ENCODE data around the gene ZNF541. TPM values are rescaled to one million over a fixed set of nuclear protein-coding genes. Genes with fewer than 3 reads are reported as not detected.

ZNF541 gene
- total RNA-seq, 1 donor from 2014 or later = not detected

- H3K27me3 ChIP-seq (ENCODE audit: control insufficient read depth, insufficient read depth, low read length) = no peaks in the 10 kb centered on the region
- DNase-seq (ENCODE audit: low read depth) (peak; percentile 41), FAIRE-seq (no peak)
- TF ChIP-seq CTCF (IDR thresholded peaks at IDR 0.05; ENCODE audit: insufficient read depth, low read length, severe bottlenecking) = no peak
- H3K4me3 ChIP-seq (ENCODE audit: low read depth, low read length) = peak within 1 kb of the TSS; percentile 99
- peaks cover 5% of the 10 kb centered on the region for H3K36me3 ChIP-seq (ENCODE audit: control insufficient read depth, insufficient read depth, low read length)
These were observed 36.3 kb upstream of the ZNF541 start, which contains the start of gene BICRA for GRCh38 chr19:47608969-47609905. BICRA (plus strand) TSS chr19:47609134; CDS start chr19:47673575, 64,441 bp downstream.

- peak; percentile 67 for DNase-seq (ENCODE audit: low read depth)
- FAIRE-seq = no peak
- H3K36me3 ChIP-seq (ENCODE audit: control insufficient read depth, insufficient read depth, low read length) = peaks cover 5% of the 10 kb centered on the region
- H3K27me3 ChIP-seq (ENCODE audit: control insufficient read depth, insufficient read depth, low read length) = no peaks in the 10 kb centered on the region
- peak; percentile 42 for TF ChIP-seq CTCF (IDR thresholded peaks at IDR 0.05; ENCODE audit: insufficient read depth, low read length, severe bottlenecking)
- peak overlapping the region; percentile 99 for H3K4me3 ChIP-seq (ENCODE audit: low read depth, low read length)
These were observed 35.3 kb upstream of the ZNF541 start for GRCh38 chr19:47608074-47608918.

- H3K4me3 ChIP-seq (ENCODE audit: low read depth, low read length) = peak overlapping the region; percentile 99
- DNase-seq (ENCODE audit: low read depth) (no peak), FAIRE-seq (no peak)
- no peak for TF ChIP-seq CTCF (IDR thresholded peaks at IDR 0.05; ENCODE audit: insufficient read depth, low read length, severe bottlenecking)
- no peaks in the 10 kb centered on the region for H3K27me3 ChIP-seq (ENCODE audit: control insufficient read depth, insufficient read depth, low read length)
- peaks cover 5% of the 10 kb centered on the region for H3K36me3 ChIP-seq (ENCODE audit: control insufficient read depth, insufficient read depth, low read length)
These were observed 34.7 kb upstream of the ZNF541 start for GRCh38 chr19:47607564-47608073.

- Histone ChIP-seq H3K27me3 (ENCODE audit: control insufficient read depth, insufficient read depth, low read length) (no peaks in the 10 kb centered on the region), H3K4me3 (ENCODE audit: low read depth, low read length) (no peak overlapping the region), H3K36me3 (ENCODE audit: control insufficient read depth, insufficient read depth, low read length) (no peaks in the 10 kb centered on the region)
- no peak for TF ChIP-seq CTCF (IDR thresholded peaks at IDR 0.05; ENCODE audit: insufficient read depth, low read length, severe bottlenecking)
- DNase-seq (ENCODE audit: low read depth) (no peak), FAIRE-seq (no peak)
These were observed 31.0 kb upstream of the ZNF541 start for GRCh38 chr19:47603706-47604565.

Measured in bronchial epithelial cell (primary cell).